Stimulated activated CD8-positive, alpha-beta memory T cell treated with anti-CD3 and anti-CD28 coated beads, Interleukin-7, amount 100 ng/mL, for 4 hours (primary cell): ENCODE results near the gene MTMR8.
"Not testable (repeated sequence)": the region's sequence is repeated elsewhere in the genome, so short reads cannot be mapped to it uniquely, and the experiment has no call there.

Source experiments
- DNase-seq, 2 donors: peaks; one replicate each; pipeline ENCODE4 v3.0.0-alpha.2; 2020; ENCODE audit warnings: low read depth in 2 of 2

Gene MTMR8

GRCh38 chrX:64394874-64395567, at the start of gene MTMR8:
Gene MTMR8, minus strand, starts transcription at chrX:64395452. Its CDS starts 89 bp downstream, at chrX:64395363.
- peak; percentile 60 to 63 for DNase-seq

- DNase-seq, result no peak
These were observed 44.3 kb upstream of the MTMR8 start for GRCh38 chrX:64439551-64439950.

- DNase-seq, result no peak
These were observed 42.4 kb upstream of the MTMR8 start for GRCh38 chrX:64437665-64438064.

GRCh38 chrX:64437218-64437617, 42.0 kb upstream of the MTMR8 start:
- no peak for DNase-seq

- no peak for DNase-seq
These were observed 33.1 kb upstream of the MTMR8 start for GRCh38 chrX:64428371-64428770.

- no peak for DNase-seq
These were observed 32.5 kb upstream of the MTMR8 start for GRCh38 chrX:64427787-64428186.

GRCh38 chrX:64427281-64427680, 32.0 kb upstream of the MTMR8 start:
- DNase-seq, result no peak

GRCh38 chrX:64409730-64410129, 14.5 kb upstream of the MTMR8 start:
- DNase-seq, result not testable (repeated sequence)

- DNase-seq, result no peak
These were observed 2.8 kb upstream of the MTMR8 start for GRCh38 chrX:64398088-64398487.

GRCh38 chrX:64395568-64395929, 297 bp upstream of the MTMR8 start:
- no peak for DNase-seq

- DNase-seq, result no peak
These were observed 986 bp downstream of the MTMR8 start for GRCh38 chrX:64394059-64394873.

- no peak for DNase-seq
These were observed 5.8 kb downstream of the MTMR8 start for GRCh38 chrX:64389489-64389888.

GRCh38 chrX:64380789-64381188, 14.5 kb downstream of the MTMR8 start:
- DNase-seq, result not testable (repeated sequence)

- no peak for DNase-seq
These were observed 15.3 kb downstream of the MTMR8 start for GRCh38 chrX:64379924-64380323.

- no peak for DNase-seq
These were observed 17.5 kb downstream of the MTMR8 start for GRCh38 chrX:64377753-64378152.

- no peak for DNase-seq
These were observed 43.2 kb downstream of the MTMR8 start for GRCh38 chrX:64352081-64352480.

- DNase-seq, result no peak
These were observed 44.7 kb downstream of the MTMR8 start for GRCh38 chrX:64350521-64350920.

- no peak for DNase-seq
These were observed 45.2 kb downstream of the MTMR8 start for GRCh38 chrX:64350047-64350446.

GRCh38 chrX:64342811-64343210, 52.4 kb downstream of the MTMR8 start:
- DNase-seq, result no peak

GRCh38 chrX:64338296-64338695, 57.0 kb downstream of the MTMR8 start:
- no peak for DNase-seq

- no peak for DNase-seq
These were observed 60.8 kb downstream of the MTMR8 start for GRCh38 chrX:64334467-64334866.

- DNase-seq, result no peak
These were observed 65.0 kb downstream of the MTMR8 start for GRCh38 chrX:64330284-64330683.

- DNase-seq, result no peak
These were observed 73.7 kb downstream of the MTMR8 start for GRCh38 chrX:64321507-64321906.
